Measurements from ENCODE around the gene ABCC8. TPM values are rescaled to one million over a fixed set of nuclear protein-coding genes. Genes with fewer than 3 reads are reported as not detected.
A peak's percentile ranks its signal among the peaks of the same experiment; 100 is the strongest.

Gene ABCC8
- total and polyA plus RNA-seq, 2 of the 8 experiments (the other 6 are each of a cell fraction or from before 2014, with no cell fraction given), result 3.7 to 4.9 TPM

GRCh38 chr11:17479284-17480214 is 2.9 kb upstream of the ABCC8 start:
- no peaks in the 10 kb centered on the region for H3K79me1 ChIP-seq (ENCODE audit: low read depth, low read length)
- peak; percentile 25 to 93 for DNase-seq (ENCODE audit: low read depth in 1 of 2, low spot score in 2 of 2)
- no peak overlapping the region for H3K27ac ChIP-seq (ENCODE audit: low read depth, low read length)
- H2BK12ac ChIP-seq (ENCODE audit: low read depth, low read length), result no peak overlapping the region; the same call in 1 of the 2 replicates
- H3K14ac ChIP-seq (ENCODE audit: insufficient read length), result no peak overlapping the region
- no peak overlapping the region for H4K91ac ChIP-seq (replicated peaks; ENCODE audit: insufficient read length, low read length)
- H2AK5ac ChIP-seq (ENCODE audit: low read depth, low read length), result no peak overlapping the region
- H2BK120ac ChIP-seq (replicated peaks; ENCODE audit: low read depth, low read length), result no peak overlapping the region
- H3K4me2 ChIP-seq (ENCODE audit: insufficient read depth in 1 of 2, low read depth in 2 of 2, low read length in 2 of 2), result peak overlapping the region; percentile 48
- H3K23me2 ChIP-seq (ENCODE audit: low read depth, low read length), result peaks cover 12% of the 10 kb centered on the region
- H2AFZ ChIP-seq (ENCODE audit: low read length), result peak overlapping the region; percentile 81
- 0 out of 2 replicates have a peak overlapping the region, but pooled peaks have one; percentile 36 for H2BK20ac ChIP-seq (ENCODE audit: low read length)
- no peak overlapping the region for H3K56ac ChIP-seq (replicated peaks; ENCODE audit: insufficient read length, low read depth, low read length)
- H3K23ac ChIP-seq (ENCODE audit: insufficient read length), result no peak overlapping the region
- peaks cover 0 to 7% of the 10 kb centered on the region in 2 experiments for H4K20me1 ChIP-seq (replicated peaks in 1 of 2; ENCODE audit: control insufficient read depth in 1 of 2, insufficient read depth in 2 of 2, low read length in 2 of 2)
- no peak overlapping the region for H2BK5ac ChIP-seq (ENCODE audit: low read depth, low read length)
- 33% methylated on average over 14 of the region's 14 CpGs; no CpG with 5 or more reads in 1 of the 2 experiments for WGBS, 2 experiments (ENCODE audit: extremely low coverage in 1 of 2, insufficient coverage in 1 of 2, insufficient read length in 1 of 2, insufficient replicate concordance in 2 of 2, low coverage in 1 of 2, low lambda C conversion rate in 2 of 2, missing lambda C conversion rate in 1 of 2)
- peaks cover 4 to 8% (median 6%) of the 10 kb centered on the region in 4 experiments; a peak in 6 of 7 replicates for H3K4me1 ChIP-seq (replicated peaks in 1 of 4; ENCODE audit: control insufficient read depth in 3 of 4, insufficient read depth in 4 of 4, low read length in 3 of 4)
- H3K4me3 ChIP-seq (ENCODE audit: extremely low read depth in 1 of 4, insufficient read depth in 2 of 4, low read depth in 3 of 4, low read length in 4 of 4), result no peak overlapping the region
- no peak overlapping the region for H4K8ac ChIP-seq (ENCODE audit: extremely low read depth, insufficient read depth, low read length)
- H4K5ac ChIP-seq (ENCODE audit: insufficient read length, low read depth, low read length), result no peak overlapping the region
- H2BK15ac ChIP-seq (ENCODE audit: low read length), result 0 out of 2 replicates have a peak overlapping the region, but pooled peaks have one; percentile 53
- H3K9me3 ChIP-seq (ENCODE audit: insufficient read depth in 2 of 2, low read depth in 1 of 2, low read length in 1 of 2), result no peaks in the 10 kb centered on the region
- H3K36me3 ChIP-seq (ENCODE audit: control insufficient read depth in 2 of 4, insufficient read depth in 4 of 4, low read length in 3 of 4), result no peaks in the 10 kb centered on the region
- H3K4ac ChIP-seq (replicated peaks; ENCODE audit: insufficient read length, low read depth, low read length), result no peak overlapping the region
- no peaks in the 10 kb centered on the region for H3K79me2 ChIP-seq (ENCODE audit: control insufficient read depth in 1 of 2, insufficient read depth in 2 of 2, low read length in 2 of 2)
- ChIA-PET POLR2A (ENCODE audit: partially characterized antibody) (interaction anchor here (0.9 to 1.2 kb wide), 2 partner anchors 12 to 19 kb away, joined by 4 read pairs; no protein-coding TSS in a partner anchor), CTCF (ENCODE audit: partially characterized antibody) (interaction anchor here (0.9 to 10.1 kb wide), 9 partner anchors 12 to 95 kb away, joined by 3 to 111 read pairs (median 5); partner anchors contain the start of gene KCNJ11)
- FAIRE-seq, result peak; percentile 92
- peaks cover 26 to 47% (median 41%) of the 10 kb centered on the region in 4 experiments for H3K27me3 ChIP-seq (replicated peaks in 1 of 4; ENCODE audit: control insufficient read depth in 3 of 4, extremely low read depth in 1 of 4, insufficient read depth in 3 of 4, low read length in 3 of 4)
- H3K9ac ChIP-seq (replicated peaks in 1 of 4; ENCODE audit: extremely low read depth in 1 of 4, low read depth in 3 of 4, low read length in 3 of 4), result no peak overlapping the region
- peak overlapping the region; percentile 48; the same call in 1 of the 2 replicates for H3K18ac ChIP-seq (ENCODE audit: extremely low read depth, low read length)
- TF ChIP-seq CHD2 (IDR thresholded peaks at IDR 0.05; ENCODE audit: low read length) (no peak), SIRT6 (IDR thresholded peaks at IDR 0.05; ENCODE audit: low read length) (no peak), CBX5 (IDR thresholded peaks at IDR 0.05; ENCODE audit: low read depth, low read length) (no peak), HDAC6 (IDR thresholded peaks at IDR 0.05; ENCODE audit: low read depth, low read length) (no peak), SP1 (IDR thresholded peaks at IDR 0.05; ENCODE audit: low read depth, low read length) (peak; percentile 99)
